Lower leg skin (tissue), 4 donors: ENCODE measurements around the gene CSNK1G1. TPM values are rescaled to one million over a fixed set of nuclear protein-coding genes. Genes with fewer than 3 reads are reported as not detected.

Source experiments
- DNase-seq, 2 donors: peaks; one replicate each; pipeline ENCODE4 v3.0.0-alpha.2; 2019; ENCODE audit warnings: low spot score in 2 of 2
- H3K4me3 ChIP-seq: fragments of 200-600 bp; sonication (generic); 2 replicates; pipeline ENCODE4 v1.5.1; 2017; ENCODE audit warnings: mild to moderate bottlenecking, low read depth; ENCODE audit not compliant: poor library complexity, severe bottlenecking
- POLR2A ChIP-seq, 2 donors: fragments of 450-650 bp; IDR thresholded peaks; one replicate each; pipeline ENCODE4 v1.6.1; 2016 to 2017; ENCODE audit warnings: antibody characterized with exemption in 2 of 2, mild to moderate bottlenecking in 1 of 2, moderate library complexity in 1 of 2
- whole genome bisulfite sequencing, 2 donors: methylation state at CpG; one replicate each; pipeline ENCODE4 v1.1.5; 2018; 5-methylcytosine and 5-hydroxymethylcytosine counted together
- intact Hi-C: fragments of 100-400 bp; cut with DNase I; formaldehyde crosslinking; loops from one replicate; pipeline ENCODE4 v1.15.0; 2023; ENCODE audit warnings: low total_unique reads
- total RNA-seq, 4 donors: library from RNA; depleted of rRNA; stranded (reverse); fragments of >200 nt; gene quantifications; one replicate each; pipeline ENCODE4 v1.1.0, GENCODE V29; 2016
- TF ChIP-seq, protein P1 (sequence below), 3 donors: fragments of 450-650 bp; IDR thresholded peaks; one replicate each; pipeline ENCODE4 v1.5.1; 2016; ENCODE audit warnings: antibody characterized with exemption in 3 of 3, mild to moderate bottlenecking in 3 of 3, moderate library complexity in 2 of 3

Gene CSNK1G1
- total RNA-seq, 4 donors from 2014 or later = 11.9 to 16.7 (median 14.1) TPM

DNA sequence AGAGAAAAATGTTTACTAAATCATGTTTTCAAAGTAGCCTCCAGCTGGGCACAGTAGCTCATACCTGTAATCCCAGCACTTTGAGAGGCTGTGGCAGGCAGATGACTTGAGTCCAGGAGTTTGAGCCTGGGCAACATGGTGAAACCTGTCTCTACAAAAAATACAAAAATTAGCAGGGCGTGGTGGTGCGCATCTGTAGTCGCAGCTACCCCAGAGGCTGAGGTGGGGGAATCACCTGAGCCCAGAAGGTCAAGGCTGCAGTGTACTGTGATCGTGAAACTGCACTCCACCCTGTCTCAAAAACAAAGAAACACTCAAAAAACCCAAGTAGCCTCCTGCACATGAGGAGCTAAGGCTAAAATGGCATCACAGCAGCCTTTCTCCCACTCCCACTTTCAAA is 191.5 kb downstream of the CSNK1G1 start:
- H3K4me3 ChIP-seq = no peak overlapping the region
- intact Hi-C loops = no loop called here
- WGBS, 2 donors = 77 to 78% methylated on average over 4 of the region's 4 CpGs
- DNase-seq = peak in 1 of 2 donors; percentile 65
- TF ChIP-seq, protein P1, sequence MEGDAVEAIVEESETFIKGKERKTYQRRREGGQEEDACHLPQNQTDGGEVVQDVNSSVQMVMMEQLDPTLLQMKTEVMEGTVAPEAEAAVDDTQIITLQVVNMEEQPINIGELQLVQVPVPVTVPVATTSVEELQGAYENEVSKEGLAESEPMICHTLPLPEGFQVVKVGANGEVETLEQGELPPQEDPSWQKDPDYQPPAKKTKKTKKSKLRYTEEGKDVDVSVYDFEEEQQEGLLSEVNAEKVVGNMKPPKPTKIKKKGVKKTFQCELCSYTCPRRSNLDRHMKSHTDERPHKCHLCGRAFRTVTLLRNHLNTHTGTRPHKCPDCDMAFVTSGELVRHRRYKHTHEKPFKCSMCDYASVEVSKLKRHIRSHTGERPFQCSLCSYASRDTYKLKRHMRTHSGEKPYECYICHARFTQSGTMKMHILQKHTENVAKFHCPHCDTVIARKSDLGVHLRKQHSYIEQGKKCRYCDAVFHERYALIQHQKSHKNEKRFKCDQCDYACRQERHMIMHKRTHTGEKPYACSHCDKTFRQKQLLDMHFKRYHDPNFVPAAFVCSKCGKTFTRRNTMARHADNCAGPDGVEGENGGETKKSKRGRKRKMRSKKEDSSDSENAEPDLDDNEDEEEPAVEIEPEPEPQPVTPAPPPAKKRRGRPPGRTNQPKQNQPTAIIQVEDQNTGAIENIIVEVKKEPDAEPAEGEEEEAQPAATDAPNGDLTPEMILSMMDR (IDR thresholded peaks at IDR 0.05) = no peak
- no peak for TF ChIP-seq POLR2A (IDR thresholded peaks at IDR 0.05)

DNA sequence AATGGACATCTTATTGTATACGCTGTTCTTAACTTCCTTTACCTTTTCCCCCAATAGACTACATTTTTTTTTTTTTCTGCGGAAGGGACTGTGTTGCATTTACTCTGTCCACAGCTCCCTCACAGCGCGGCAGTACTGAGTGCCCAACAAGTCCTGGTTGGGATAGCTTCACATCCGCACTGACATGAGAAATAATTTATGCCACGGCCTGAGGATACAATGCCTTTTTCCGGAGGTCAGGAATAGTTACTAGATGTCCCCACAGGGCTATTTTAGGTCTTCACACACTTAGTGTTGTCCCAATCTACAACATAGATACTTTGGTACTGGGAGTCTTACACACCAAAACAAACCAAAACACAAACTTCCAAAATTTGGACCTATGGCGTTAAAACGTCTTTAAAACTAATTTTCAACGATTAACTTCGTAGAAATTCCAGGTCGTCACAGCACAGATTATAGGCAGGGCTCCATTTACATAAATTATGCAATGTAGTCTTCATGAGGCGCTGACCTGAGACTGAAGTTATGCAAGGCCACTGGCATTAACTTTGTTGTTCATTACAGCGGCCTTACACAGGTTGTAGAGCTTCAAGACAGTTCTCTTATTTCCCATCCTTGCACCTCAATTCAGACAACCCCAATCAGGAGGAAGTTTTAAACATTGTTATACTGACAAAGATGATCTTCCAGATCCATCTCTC is 192.2 kb downstream of the CSNK1G1 start:
- intact Hi-C loops = no loop called here
- H3K4me3 ChIP-seq = no peak overlapping the region
- DNase-seq = peak in 1 of 2 donors; percentile 79
- TF ChIP-seq POLR2A (IDR thresholded peaks at IDR 0.05) = no peak
- 36 to 37% methylated on average over 14 of the region's 14 CpGs for WGBS, 2 donors

DNA sequence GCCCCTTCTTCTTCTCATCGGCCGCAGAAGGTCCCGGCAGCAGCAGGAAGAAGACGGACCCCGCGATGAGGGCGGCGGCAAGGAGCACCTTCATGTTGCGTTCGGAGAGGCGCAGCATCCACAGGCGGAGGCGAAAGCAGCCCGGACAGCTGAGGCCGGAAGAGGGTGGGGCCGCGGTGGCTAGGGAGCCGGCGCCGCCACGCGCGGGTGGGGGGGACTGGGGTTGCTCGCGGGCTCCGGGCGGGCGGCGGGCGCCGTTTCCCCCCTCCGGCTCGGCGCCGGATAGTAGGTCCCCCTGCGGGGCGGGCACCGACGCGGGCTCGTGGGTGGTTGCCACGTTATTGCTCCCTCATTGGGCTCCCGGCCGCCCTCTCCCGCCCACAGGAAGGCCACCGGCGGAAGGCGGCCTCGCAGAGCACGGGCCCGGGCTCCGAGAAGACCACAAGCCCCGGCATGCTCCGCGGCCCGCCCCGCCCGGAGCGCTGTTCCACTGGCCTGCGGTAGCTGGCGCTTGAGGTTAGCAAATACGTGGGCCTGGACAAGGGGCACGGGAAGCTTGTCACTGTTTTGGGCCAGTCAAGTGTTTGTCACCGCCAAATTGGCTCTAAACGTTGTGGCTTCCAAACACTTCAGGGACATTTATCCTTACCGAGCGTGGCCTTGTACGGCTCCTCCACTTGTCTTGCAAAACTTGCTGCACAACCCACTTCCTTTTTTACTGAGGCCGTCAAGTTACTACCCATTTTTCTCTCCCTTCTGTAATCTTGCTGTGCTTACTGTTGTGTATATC is 192.9 kb downstream of the CSNK1G1 start, which contains the start of gene PPIB:
Gene PPIB, minus strand, starts transcription at position 154 of the 790 bp plus-strand sequence. Its CDS starts 36 bp downstream, at position 118.
- WGBS, 2 donors = 0 to 1% methylated on average over 10 to 21 of the region's 69 CpGs
- peak; percentile 95 to 99 for DNase-seq
- intact Hi-C loops = no loop called here
- peak within 1 kb of the TSS; percentile 64 for H3K4me3 ChIP-seq
- TF ChIP-seq POLR2A (IDR thresholded peaks at IDR 0.05) = no peak
- TF ChIP-seq, protein P1 (IDR thresholded peaks at IDR 0.05) = no peak

DNA sequence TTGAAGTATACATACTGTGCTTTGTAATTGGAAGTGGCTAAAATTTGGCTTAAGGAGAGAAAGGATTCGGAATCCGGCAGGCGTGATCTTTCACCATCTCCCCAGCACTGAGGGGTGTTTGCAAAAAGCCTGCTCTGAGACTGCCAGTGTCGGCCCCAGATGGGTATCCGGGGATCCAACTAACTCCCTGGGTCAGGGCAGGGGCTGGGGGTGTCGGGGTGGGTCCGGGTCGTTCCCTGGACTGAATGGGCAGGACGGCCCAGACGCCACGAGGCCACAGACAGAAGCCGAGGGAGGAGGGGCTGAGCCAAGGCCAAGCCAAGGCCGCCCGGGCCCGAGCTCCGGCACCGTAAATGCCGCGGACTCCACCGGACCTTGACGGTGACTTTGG is 193.5 kb downstream of the CSNK1G1 start:
- WGBS, 2 donors = 0% methylated on average over 21 of the region's 21 CpGs
- no peak for DNase-seq
- TF ChIP-seq POLR2A (IDR thresholded peaks at IDR 0.05) = no peak
- TF ChIP-seq, protein P1 (IDR thresholded peaks at IDR 0.05) = no peak
- intact Hi-C loops = no loop called here
- H3K4me3 ChIP-seq = peak overlapping the region; percentile 64

DNA sequence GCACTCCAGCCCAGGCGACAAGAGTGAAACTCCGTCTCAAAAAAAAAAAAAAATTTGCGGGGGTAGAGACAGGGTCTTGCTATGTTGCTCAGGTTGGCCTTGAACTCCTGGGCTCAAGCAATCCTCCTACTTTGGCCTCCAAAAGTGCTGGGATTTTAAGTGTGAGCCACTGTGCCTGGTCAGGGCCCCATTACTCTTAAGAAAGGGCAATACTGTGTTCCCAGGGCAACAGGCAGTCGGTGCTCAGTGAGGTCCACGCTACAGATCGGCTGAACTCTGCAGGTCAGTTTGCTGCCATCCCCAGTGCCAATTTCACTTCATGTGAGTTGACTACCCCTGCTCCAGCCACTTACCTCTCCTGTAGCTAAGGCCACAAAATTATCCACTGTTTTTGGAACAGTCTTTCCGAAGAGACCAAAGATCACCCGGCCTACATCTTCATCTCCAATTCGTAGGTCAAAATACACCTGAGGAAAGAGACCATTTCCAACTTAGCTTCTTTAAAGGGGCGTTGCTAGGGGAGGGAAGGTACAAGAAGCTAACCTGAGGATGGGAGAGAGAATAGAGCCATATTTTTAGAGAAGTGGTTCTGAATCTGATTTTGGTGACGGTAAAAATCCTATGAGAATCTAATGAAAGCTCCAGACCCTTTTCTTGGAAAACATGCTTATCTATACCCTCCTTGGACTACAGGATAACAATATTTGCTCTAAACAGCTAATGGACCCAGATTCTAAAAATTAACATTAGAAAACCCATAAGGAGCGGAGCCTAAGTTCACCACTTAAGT is 194.1 kb downstream of the CSNK1G1 start:
- WGBS, 2 donors = 50 to 53% methylated on average over 12 of the region's 12 CpGs
- intact Hi-C loops = no loop called here
- TF ChIP-seq, protein P1 (IDR thresholded peaks at IDR 0.05) = no peak
- TF ChIP-seq POLR2A (IDR thresholded peaks at IDR 0.05) = no peak
- peak in 1 of 2 donors; percentile 76 for DNase-seq
- peak overlapping the region; percentile 64 for H3K4me3 ChIP-seq
